NCI-H526 (cell line): ENCODE results near the gene TTC31.
A peak's percentile ranks its signal among the peaks of the same experiment; 100 is the strongest.
"Not testable (repeated sequence)": the region's sequence is repeated elsewhere in the genome, so short reads cannot be mapped to it uniquely, and the experiment has no call there.

ENCODE experiments used
- DNase-seq, 2 experiments: peaks; one replicate each; lab custom pipeline; 2025; lab: John Stamatoyannopoulos, UW

TTC31 gene

GRCh38 chr2:74482801-74483674, at the start of gene TTC31, which contains the start of gene CCDC142:
Gene TTC31, plus strand, starts transcription at chr2:74483081. Its CDS starts 15 bp downstream, at chr2:74483096.
Gene CCDC142, minus strand, starts transcription at chr2:74482998. Its CDS starts 161 bp downstream, at chr2:74482837.
- DNase-seq = peak; percentile 95 to 96

GRCh38 chr2:74436111-74436805, 46.6 kb upstream of the TTC31 start:
- no peak for DNase-seq

DNA sequence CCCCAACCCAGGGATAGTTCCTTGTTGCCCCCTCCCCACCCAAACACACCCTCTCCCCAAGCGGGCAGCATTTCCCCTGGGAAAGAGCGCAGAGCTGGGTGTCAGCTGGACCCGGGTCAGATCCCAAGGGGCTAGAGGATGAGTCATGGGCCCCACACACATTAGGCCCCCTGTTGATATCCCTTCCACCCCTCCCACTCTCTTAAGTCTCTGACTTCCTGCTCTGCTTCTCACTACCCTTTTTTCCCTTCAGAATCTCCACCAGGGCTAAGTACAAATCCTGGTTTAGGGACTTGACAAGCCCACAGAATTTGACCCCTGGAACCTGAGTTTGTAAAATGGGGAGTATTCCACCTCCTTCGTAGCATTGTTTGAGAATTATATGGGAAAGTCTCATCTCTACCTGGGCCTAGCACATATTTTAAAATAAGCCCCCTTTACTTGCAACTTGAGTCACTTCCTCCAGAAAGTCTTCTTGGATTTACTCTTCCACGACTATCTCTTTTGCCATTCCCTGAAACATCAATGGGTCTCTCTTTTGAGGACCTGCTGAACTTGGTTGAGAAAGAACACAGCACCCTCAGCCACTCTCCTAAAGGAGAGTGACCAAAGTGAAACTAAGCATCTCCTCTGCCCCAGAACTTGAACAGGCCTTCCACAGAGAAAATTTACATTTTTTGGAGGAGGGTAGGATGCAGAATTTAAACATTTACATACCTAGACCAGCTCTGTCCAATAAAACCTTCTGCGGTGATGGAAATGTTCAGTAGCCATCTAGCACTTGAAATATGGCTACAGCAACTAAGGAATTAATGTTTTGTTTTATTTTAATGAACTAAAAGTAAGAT, 45.8 kb upstream of the TTC31 start:
- DNase-seq = no peak

GRCh38 chr2:74438248-74438647, 44.6 kb upstream of the TTC31 start:
- no peak for DNase-seq

DNA sequence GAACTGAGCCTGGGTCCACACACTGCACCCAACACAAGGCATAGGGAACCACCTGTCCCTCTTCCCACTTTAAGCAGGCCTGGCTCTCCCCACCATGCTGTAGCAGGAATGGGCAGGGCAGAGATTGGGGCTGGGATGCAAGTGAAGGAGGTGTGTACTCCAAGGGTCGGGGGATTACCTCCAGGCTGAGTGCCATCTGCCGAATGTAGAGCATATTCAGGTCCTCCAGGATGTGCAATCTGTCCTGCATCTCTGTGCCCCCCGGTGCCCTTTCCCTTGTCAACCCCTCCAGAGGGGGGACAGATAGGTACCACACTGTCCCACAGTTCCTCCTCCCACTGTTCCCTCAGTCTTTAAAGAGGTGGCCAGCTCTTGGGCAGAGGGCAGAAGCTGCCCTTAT, 43.5 kb upstream of the TTC31 start:
- no peak for DNase-seq

GRCh38 chr2:74439803-74440377, 43.0 kb upstream of the TTC31 start:
- peak in 1 of 2 experiments; percentile 45 for DNase-seq

DNA sequence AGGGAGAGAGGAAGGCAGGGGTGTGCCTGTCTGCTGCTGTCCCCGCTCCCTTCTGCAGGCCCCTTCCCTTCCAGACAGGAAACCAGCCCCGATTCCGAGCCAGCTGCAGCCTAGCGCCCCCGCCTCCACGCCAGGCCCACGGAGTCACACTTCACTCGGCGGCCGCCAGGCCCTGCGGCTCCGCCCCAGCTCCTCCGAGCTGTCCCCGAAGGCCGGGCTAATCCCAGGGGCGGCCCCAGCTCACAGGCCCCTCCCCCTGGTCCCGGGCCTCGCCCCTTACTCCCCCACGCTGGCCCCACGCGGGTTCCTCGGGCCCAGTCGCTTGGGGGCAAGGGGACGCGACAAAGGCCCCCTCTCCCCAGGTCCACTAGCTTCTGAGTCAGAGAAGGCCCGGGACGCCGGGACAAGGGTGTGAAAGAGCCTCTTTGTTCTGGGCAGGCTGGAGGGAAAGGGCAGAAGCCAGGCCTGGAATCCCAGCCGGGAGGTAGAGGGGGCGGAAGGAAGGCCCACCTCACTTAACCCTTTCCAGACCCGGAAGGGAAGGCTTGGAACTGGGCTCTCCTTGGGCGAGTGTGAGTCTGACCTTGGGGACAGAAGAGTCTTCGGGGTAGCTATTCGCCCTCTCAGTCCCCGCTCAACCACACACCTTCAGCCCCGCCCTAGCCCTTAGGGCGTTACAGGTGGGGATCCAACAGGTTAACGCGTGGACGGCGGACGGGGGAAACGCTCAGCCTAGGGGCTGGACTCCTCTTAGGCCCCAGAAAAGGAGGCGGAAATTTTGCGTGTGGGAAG, 42.3 kb upstream of the TTC31 start:
- DNase-seq = peak; percentile 78 to 92

DNA sequence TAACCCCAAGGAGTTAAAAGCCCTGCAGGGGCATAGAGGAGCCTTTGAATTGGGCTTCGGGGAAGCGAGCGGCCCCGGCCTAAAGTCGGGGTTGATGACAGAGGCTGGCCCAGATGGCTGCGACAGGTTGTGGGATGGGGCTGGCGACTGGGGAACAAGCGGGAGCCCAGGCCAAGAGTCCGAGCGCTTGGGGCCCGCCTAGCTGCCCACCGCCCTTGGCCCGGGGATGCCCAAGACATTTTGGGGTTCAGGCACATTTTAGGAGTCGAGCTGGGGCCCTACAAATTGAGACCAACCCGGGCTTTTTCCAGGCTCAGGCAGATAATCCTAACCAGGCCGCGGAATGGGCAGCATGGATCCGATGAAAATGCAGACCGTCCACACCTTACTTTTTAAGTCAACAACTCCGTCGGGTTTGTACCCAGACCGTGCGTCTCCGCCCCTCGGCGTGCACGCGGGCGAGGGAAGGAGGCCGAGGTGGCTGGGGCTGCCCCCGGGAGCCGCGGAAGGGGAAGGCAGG, 41.7 kb upstream of the TTC31 start:
- DNase-seq = no peak

DNA sequence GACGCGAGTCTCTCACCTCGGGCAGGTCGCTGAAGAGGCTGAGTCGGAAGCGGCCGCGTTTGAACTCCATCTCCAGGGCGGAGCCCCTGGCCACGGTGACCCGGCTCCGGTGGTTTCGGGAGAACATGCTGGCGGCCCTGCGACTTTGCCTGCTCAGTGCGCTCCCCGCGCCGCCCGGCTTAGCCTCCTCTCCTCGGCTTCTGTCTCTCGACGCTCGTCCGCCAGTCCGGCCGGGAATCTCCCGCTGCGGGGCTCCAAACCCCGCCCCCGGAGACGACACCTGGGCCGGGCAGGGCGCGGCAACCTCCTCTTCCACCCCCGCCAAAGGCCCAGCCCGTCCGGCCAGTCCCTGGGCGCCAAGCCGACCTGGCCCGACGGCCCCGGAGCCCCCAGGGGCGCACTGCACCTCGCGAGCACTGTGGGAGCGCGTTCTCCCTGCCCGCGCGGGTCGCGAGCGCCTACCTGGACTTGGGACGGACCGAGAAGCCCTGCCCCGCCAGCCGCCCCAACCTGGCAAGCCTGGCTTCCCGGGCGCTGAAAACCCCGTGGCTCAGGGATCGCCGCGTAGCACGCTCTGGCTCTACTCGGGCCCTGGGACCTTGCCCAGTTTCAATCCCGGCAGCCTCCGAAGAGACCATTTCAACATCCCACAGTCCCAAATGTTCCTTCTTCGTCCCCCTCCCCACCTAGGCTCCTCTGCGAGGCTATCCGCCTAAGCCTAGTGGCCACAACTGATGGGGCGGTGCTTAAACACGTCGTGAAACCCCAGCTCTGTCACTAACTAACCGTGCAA, 41.0 kb upstream of the TTC31 start, which contains the start of gene RTKN:
TSS of gene RTKN (minus strand) at position 248 of the 793 bp plus-strand sequence. CDS start at position 127, 121 bp downstream.
- DNase-seq = peak; percentile 56 to 90

DNA sequence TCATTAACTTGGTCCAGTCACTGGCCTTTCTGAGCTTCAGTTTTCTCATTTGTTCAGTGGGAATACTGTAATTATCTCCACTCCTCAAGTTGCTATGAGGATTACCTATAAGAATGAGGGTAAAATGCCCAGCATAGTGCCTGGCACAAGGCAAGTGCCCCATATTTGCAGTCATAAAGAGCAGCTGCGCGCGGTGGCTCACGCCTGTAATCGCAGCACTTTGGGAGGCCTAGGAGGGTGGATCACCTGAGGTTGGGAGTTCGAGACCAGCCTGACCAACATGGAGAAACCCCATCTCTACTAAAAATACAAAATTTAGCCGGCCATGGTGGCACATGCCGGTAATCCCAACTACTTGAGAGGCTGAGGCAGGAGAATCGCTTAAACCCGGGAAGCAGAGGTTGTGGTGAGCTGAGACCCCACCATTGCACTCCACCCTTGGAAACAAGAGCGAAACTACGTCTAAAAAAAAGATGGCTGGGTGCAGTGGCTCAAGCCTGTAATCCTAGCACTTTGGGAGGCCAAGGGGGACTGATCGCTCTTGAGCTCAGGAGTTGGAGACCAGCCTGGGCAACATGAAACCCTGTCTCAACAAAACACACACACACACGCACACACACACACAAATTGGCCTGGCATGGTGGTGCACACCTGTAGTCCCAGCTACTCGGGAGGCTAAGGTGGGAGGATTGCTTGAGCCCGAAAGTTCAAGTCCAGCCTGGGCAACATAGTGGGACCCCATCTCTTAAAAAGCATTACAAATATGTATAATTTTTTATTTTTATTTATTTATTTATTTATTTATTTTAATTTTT, 40.2 kb upstream of the TTC31 start:
- DNase-seq = not testable (repeated sequence)

- DNase-seq = no peak
These were observed 38.2 kb upstream of the TTC31 start for GRCh38 chr2:74444498-74445318.

DNA sequence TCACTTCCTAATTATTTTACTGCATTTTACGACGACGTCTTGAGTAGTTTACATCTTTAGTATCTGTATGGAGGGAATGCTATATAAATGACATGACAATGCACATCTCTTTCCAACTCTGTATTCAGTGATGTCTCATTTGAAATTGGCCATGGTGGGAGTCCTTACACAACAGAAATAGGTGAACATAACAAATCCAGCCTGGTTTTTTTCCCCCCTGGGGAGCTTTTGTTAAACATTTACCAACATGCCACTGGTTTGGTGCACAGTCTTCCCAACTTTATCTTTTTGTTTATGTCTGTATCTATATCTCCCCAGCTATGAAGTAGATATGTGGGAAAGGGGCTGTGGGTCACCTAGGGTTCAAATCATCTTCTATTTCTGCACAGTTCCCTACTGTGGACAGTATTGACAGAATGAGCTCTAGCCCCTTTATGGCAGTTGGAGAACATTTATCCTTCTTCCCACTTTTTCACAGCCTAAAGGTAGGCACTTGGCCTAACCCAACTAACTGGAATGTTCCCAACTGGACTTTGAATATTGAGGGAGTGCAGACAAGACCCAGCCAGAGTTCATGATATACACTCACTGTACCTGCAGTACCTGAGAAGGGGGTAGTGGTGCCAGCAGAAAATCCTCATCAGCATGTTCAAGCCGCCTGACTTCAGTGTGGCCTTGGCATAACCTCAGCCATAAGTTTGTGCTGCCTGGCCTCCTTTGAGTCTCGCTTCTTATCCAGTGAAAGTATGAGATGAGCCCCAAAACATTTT, 35.5 kb upstream of the TTC31 start:
- DNase-seq = no peak

DNA sequence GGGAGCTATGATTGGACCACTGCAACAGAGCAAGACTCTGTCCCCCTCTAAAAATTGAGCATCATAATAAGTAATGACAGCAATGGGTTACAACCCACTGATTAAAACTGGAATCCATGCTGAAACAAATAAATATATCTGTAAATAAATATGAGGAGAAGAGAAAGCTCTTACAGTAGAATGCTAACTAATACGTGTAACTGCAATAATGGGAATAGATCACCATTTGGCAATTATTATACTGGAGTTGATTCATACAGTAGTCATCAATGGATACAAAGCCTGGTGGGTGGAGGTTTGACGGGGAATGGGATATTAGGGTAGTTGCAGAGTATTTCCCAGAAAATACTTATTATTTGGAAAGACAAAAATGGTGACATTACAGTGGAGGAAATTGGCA, 34.1 kb upstream of the TTC31 start:
- no peak for DNase-seq

GRCh38 chr2:74450570-74451190, 32.2 kb upstream of the TTC31 start:
- DNase-seq = no peak

DNA sequence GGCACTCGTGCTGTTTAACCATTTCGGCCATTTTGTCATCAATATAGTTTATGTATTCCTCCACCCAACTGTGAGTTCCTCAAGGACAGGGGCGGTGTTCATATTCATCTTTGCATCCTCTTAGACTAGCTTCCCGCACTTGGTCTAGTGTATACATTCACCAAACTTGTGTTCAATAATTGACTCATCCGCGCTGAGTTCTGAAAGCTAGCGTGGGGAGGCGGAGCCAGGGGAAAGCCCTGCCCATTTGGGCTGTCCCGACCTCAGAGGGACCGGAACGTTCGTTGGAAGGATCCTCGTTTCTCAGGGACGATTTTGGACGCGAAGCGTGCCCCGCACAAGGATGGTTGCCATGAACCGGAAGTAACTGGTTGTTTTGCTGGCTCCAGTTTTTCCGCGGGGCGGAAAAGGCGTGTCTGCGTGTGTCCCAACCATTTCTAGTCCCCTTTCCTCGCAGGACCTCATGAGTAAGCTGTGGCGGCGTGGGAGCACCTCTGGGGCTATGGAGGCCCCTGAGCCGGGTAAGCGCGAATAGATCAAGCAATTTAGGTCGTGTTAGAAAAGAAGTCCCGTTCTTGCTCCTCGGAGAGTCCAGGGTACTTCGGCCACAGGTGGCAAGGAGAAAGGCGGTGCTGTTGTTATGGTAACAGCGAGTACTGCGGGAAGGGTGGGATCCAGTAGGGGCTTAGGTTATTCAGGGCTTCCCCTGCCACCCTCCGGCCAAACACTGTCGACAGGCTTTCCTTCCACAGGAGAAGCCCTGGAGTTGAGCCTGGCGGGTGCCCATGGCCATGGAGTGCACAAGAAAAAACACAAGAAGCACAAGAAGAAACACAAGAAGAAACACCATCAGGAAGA, 28.0 kb upstream of the TTC31 start, which contains the start of gene INO80B:
TSS of gene INO80B (plus strand) at position 434 of the 858 bp plus-strand sequence. CDS start at position 464, 30 bp downstream.
- DNase-seq = peak; percentile 92 to 97

DNA sequence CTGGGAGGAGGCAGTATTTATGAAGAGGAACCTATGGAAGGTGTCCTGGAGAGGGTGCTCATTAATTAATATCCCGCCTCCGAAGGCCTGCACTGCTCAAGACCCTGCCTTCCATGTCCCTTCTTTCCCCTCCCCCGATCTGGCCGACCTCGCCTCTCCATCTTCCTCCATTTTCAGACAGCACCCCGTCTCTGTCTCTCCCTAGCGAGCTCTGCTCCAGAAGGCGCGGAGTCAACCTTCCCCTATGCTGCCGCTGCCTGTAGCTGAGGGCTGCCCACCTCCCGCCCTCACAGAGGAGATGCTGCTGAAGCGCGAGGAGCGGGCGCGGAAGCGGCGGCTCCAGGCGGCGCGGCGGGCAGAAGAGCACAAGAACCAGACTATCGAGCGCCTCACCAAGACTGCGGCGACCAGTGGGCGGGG, 25.7 kb upstream of the TTC31 start:
- peak; percentile 56 to 84 for DNase-seq
